ENCODE measurements around the gene DYSF.

The DYSF gene

GRCh38 chr2:71564361-71564760, 111.0 kb downstream of the DYSF start:
- WGBS (ENCODE audit: insufficient coverage), result 100% methylated on average over 5 of the region's 5 CpGs
- no peaks in the 10 kb centered on the region for H3K4me1 ChIP-seq (ENCODE audit: control extremely low read depth in 1 of 4, control insufficient read depth in 4 of 4, insufficient read depth in 4 of 4, low read length in 3 of 4)
- H3K36me3 ChIP-seq (ENCODE audit: control insufficient read depth in 4 of 4, insufficient read depth in 4 of 4, low read length in 3 of 4), result no peaks in the 10 kb centered on the region
- ChIA-PET CTCF (no interaction called here), POLR2A (interaction anchor here (0.6 kb wide), 1 partner anchor 438 kb away, joined by 3 read pairs; no protein-coding TSS in a partner anchor)
- no peak for DNase-seq
- H3K9me3 ChIP-seq (ENCODE audit: control extremely low read depth in 1 of 5, control insufficient read depth in 4 of 5, insufficient read depth in 2 of 5, low read depth in 1 of 5, low read length in 4 of 5), result no peaks in the 10 kb centered on the region
- peaks cover 0 to 1% (median 0%) of the 10 kb centered on the region in 5 experiments for H3K27me3 ChIP-seq (replicated peaks in 2 of 5; ENCODE audit: control insufficient read depth in 4 of 5, insufficient read depth in 5 of 5, low read length in 4 of 5)
- H3K4me3 ChIP-seq (ENCODE audit: control insufficient read depth in 1 of 7, extremely low read depth in 1 of 7, insufficient read depth in 4 of 7, low read depth in 2 of 7, low read length in 6 of 7), result no peak overlapping the region
- no peak overlapping the region for H3K27ac ChIP-seq (ENCODE audit: insufficient read depth in 1 of 2, low read depth in 1 of 2, low read length in 2 of 2, poor library complexity in 1 of 2, severe bottlenecking in 2 of 2)

GRCh38 chr2:71564790-71565189, 111.4 kb downstream of the DYSF start:
- no peaks in the 10 kb centered on the region for H3K36me3 ChIP-seq (ENCODE audit: control insufficient read depth in 4 of 4, insufficient read depth in 4 of 4, low read length in 3 of 4)
- peaks cover 0 to 1% (median 0%) of the 10 kb centered on the region in 5 experiments for H3K27me3 ChIP-seq (replicated peaks in 2 of 5; ENCODE audit: control insufficient read depth in 4 of 5, insufficient read depth in 5 of 5, low read length in 4 of 5)
- CTCF ChIA-PET, result no interaction called here
- H3K27ac ChIP-seq (ENCODE audit: insufficient read depth in 1 of 2, low read depth in 1 of 2, low read length in 2 of 2, poor library complexity in 1 of 2, severe bottlenecking in 2 of 2), result no peak overlapping the region
- no peaks in the 10 kb centered on the region for H3K4me1 ChIP-seq (ENCODE audit: control extremely low read depth in 1 of 4, control insufficient read depth in 4 of 4, insufficient read depth in 4 of 4, low read length in 3 of 4)
- H3K9me3 ChIP-seq (ENCODE audit: control extremely low read depth in 1 of 5, control insufficient read depth in 4 of 5, insufficient read depth in 2 of 5, low read depth in 1 of 5, low read length in 4 of 5), result no peaks in the 10 kb centered on the region
- no peak overlapping the region for H3K4me3 ChIP-seq (ENCODE audit: control insufficient read depth in 1 of 7, extremely low read depth in 1 of 7, insufficient read depth in 4 of 7, low read depth in 2 of 7, low read length in 6 of 7)
- WGBS (ENCODE audit: insufficient coverage), result 100% methylated on average over 6 of the region's 7 CpGs
- no peak for DNase-seq
- POLR2A ChIA-PET, result interaction anchor here (0.6 kb wide), 1 partner anchor 438 kb away, joined by 3 read pairs; no protein-coding TSS in a partner anchor

GRCh38 chr2:71566372-71566771, 113.0 kb downstream of the DYSF start:
- Histone ChIP-seq H3K4me1 (ENCODE audit: control extremely low read depth in 1 of 4, control insufficient read depth in 4 of 4, insufficient read depth in 4 of 4, low read length in 3 of 4) (no peaks in the 10 kb centered on the region), H3K27ac (ENCODE audit: insufficient read depth in 1 of 2, low read depth in 1 of 2, low read length in 2 of 2, poor library complexity in 1 of 2, severe bottlenecking in 2 of 2) (no peak overlapping the region), H3K27me3 (replicated peaks in 2 of 5; ENCODE audit: control insufficient read depth in 4 of 5, insufficient read depth in 5 of 5, low read length in 4 of 5) (peaks cover 0 to 1% (median 0%) of the 10 kb centered on the region in 5 experiments), H3K36me3 (ENCODE audit: control insufficient read depth in 4 of 4, insufficient read depth in 4 of 4, low read length in 3 of 4) (no peaks in the 10 kb centered on the region), H3K9me3 (ENCODE audit: control extremely low read depth in 1 of 5, control insufficient read depth in 4 of 5, insufficient read depth in 2 of 5, low read depth in 1 of 5, low read length in 4 of 5) (peaks cover 0 to 6% (median 0%) of the 10 kb centered on the region in 5 experiments), H3K4me3 (ENCODE audit: control insufficient read depth in 1 of 7, extremely low read depth in 1 of 7, insufficient read depth in 4 of 7, low read depth in 2 of 7, low read length in 6 of 7) (no peak overlapping the region)
- DNase-seq, result no peak
- POLR2A ChIA-PET, result no interaction called here
- CTCF ChIA-PET, result interaction anchor here (1.4 kb wide), 1 partner anchor 9 kb away, joined by 3 read pairs; no protein-coding TSS in a partner anchor
- WGBS (ENCODE audit: insufficient coverage), result 82% methylated on average over 9 of the region's 9 CpGs

GRCh38 chr2:71567625-71568024, 114.3 kb downstream of the DYSF start:
- no peak for DNase-seq
- CTCF ChIA-PET, result no interaction called here
- 95% methylated on average over 7 of the region's 9 CpGs for WGBS (ENCODE audit: insufficient coverage)
- POLR2A ChIA-PET, result no interaction called here
- Histone ChIP-seq H3K36me3 (ENCODE audit: control insufficient read depth in 4 of 4, insufficient read depth in 4 of 4, low read length in 3 of 4) (no peaks in the 10 kb centered on the region), H3K27me3 (replicated peaks in 2 of 5; ENCODE audit: control insufficient read depth in 4 of 5, insufficient read depth in 5 of 5, low read length in 4 of 5) (peaks cover 0 to 1% (median 0%) of the 10 kb centered on the region in 5 experiments), H3K4me1 (ENCODE audit: control extremely low read depth in 1 of 4, control insufficient read depth in 4 of 4, insufficient read depth in 4 of 4, low read length in 3 of 4) (no peaks in the 10 kb centered on the region), H3K9me3 (ENCODE audit: control extremely low read depth in 1 of 5, control insufficient read depth in 4 of 5, insufficient read depth in 2 of 5, low read depth in 1 of 5, low read length in 4 of 5) (peaks cover 0 to 8% (median 0%) of the 10 kb centered on the region in 5 experiments), H3K27ac (ENCODE audit: insufficient read depth in 1 of 2, low read depth in 1 of 2, low read length in 2 of 2, poor library complexity in 1 of 2, severe bottlenecking in 2 of 2) (no peak overlapping the region), H3K4me3 (ENCODE audit: control insufficient read depth in 1 of 7, extremely low read depth in 1 of 7, insufficient read depth in 4 of 7, low read depth in 2 of 7, low read length in 6 of 7) (no peak overlapping the region)

GRCh38 chr2:71568103-71568502, 114.7 kb downstream of the DYSF start:
- Histone ChIP-seq H3K36me3 (ENCODE audit: control insufficient read depth in 4 of 4, insufficient read depth in 4 of 4, low read length in 3 of 4) (no peaks in the 10 kb centered on the region), H3K4me1 (ENCODE audit: control extremely low read depth in 1 of 4, control insufficient read depth in 4 of 4, insufficient read depth in 4 of 4, low read length in 3 of 4) (no peaks in the 10 kb centered on the region), H3K27me3 (replicated peaks in 2 of 5; ENCODE audit: control insufficient read depth in 4 of 5, insufficient read depth in 5 of 5, low read length in 4 of 5) (peaks cover 0 to 3% (median 0%) of the 10 kb centered on the region in 5 experiments), H3K9me3 (ENCODE audit: control extremely low read depth in 1 of 5, control insufficient read depth in 4 of 5, insufficient read depth in 2 of 5, low read depth in 1 of 5, low read length in 4 of 5) (peaks cover 0 to 8% (median 0%) of the 10 kb centered on the region in 5 experiments), H3K4me3 (ENCODE audit: control insufficient read depth in 1 of 7, extremely low read depth in 1 of 7, insufficient read depth in 4 of 7, low read depth in 2 of 7, low read length in 6 of 7) (no peak overlapping the region), H3K27ac (ENCODE audit: insufficient read depth in 1 of 2, low read depth in 1 of 2, low read length in 2 of 2, poor library complexity in 1 of 2, severe bottlenecking in 2 of 2) (no peak overlapping the region)
- ChIA-PET POLR2A (no interaction called here), CTCF (no interaction called here)
- DNase-seq, result no peak
- WGBS (ENCODE audit: insufficient coverage), result 97% methylated on average over 10 of the region's 14 CpGs

- no peak for DNase-seq
- Histone ChIP-seq H3K4me3 (ENCODE audit: control insufficient read depth in 1 of 7, extremely low read depth in 1 of 7, insufficient read depth in 4 of 7, low read depth in 2 of 7, low read length in 6 of 7) (no peak overlapping the region), H3K27me3 (replicated peaks in 2 of 5; ENCODE audit: control insufficient read depth in 4 of 5, insufficient read depth in 5 of 5, low read length in 4 of 5) (peaks cover 0 to 3% (median 0%) of the 10 kb centered on the region in 5 experiments), H3K4me1 (ENCODE audit: control extremely low read depth in 1 of 4, control insufficient read depth in 4 of 4, insufficient read depth in 4 of 4, low read length in 3 of 4) (no peaks in the 10 kb centered on the region), H3K27ac (ENCODE audit: insufficient read depth in 1 of 2, low read depth in 1 of 2, low read length in 2 of 2, poor library complexity in 1 of 2, severe bottlenecking in 2 of 2) (no peak overlapping the region), H3K36me3 (ENCODE audit: control insufficient read depth in 4 of 4, insufficient read depth in 4 of 4, low read length in 3 of 4) (no peaks in the 10 kb centered on the region), H3K9me3 (ENCODE audit: control extremely low read depth in 1 of 5, control insufficient read depth in 4 of 5, insufficient read depth in 2 of 5, low read depth in 1 of 5, low read length in 4 of 5) (peaks cover 0 to 8% (median 0%) of the 10 kb centered on the region in 5 experiments)
- POLR2A ChIA-PET, result no interaction called here
- 97% methylated on average over 10 of the region's 10 CpGs for WGBS (ENCODE audit: insufficient coverage)
- CTCF ChIA-PET, result no interaction called here
Observed at GRCh38 chr2:71570511-71570910, 117.2 kb downstream of the DYSF start.

GRCh38 chr2:71570951-71571460, 117.6 kb downstream of the DYSF start:
- 60% methylated on average over 1 of the region's 2 CpGs for WGBS (ENCODE audit: insufficient coverage)
- CTCF ChIA-PET, result no interaction called here

More at GRCh38 chr2:71570951-71571460, 117.6 kb downstream of the DYSF start:
- H3K9me3 ChIP-seq (ENCODE audit: control extremely low read depth in 1 of 5, control insufficient read depth in 4 of 5, insufficient read depth in 2 of 5, low read depth in 1 of 5, low read length in 4 of 5), result peaks cover 0 to 8% (median 0%) of the 10 kb centered on the region in 5 experiments
- H3K36me3 ChIP-seq (ENCODE audit: control insufficient read depth in 4 of 4, insufficient read depth in 4 of 4, low read length in 3 of 4), result no peaks in the 10 kb centered on the region
- DNase-seq, result no peak
- no peak overlapping the region for H3K4me3 ChIP-seq (ENCODE audit: control insufficient read depth in 1 of 7, extremely low read depth in 1 of 7, insufficient read depth in 4 of 7, low read depth in 2 of 7, low read length in 6 of 7)
- no peaks in the 10 kb centered on the region for H3K4me1 ChIP-seq (ENCODE audit: control extremely low read depth in 1 of 4, control insufficient read depth in 4 of 4, insufficient read depth in 4 of 4, low read length in 3 of 4)
- H3K27ac ChIP-seq (ENCODE audit: insufficient read depth in 1 of 2, low read depth in 1 of 2, low read length in 2 of 2, poor library complexity in 1 of 2, severe bottlenecking in 2 of 2), result no peak overlapping the region
- H3K27me3 ChIP-seq (replicated peaks in 2 of 5; ENCODE audit: control insufficient read depth in 4 of 5, insufficient read depth in 5 of 5, low read length in 4 of 5), result peaks cover 0 to 3% (median 0%) of the 10 kb centered on the region in 5 experiments
- POLR2A ChIA-PET, result no interaction called here

All from common myeloid progenitor, CD34-positive (primary cell).